Neuronal stem cell (in vitro differentiated cells): Measurements from ENCODE around the gene GPHN.

Experiments used
- DNase-seq: peaks from one replicate; pipeline ENCODE4 v3.0.0-alpha.2; 2013; ENCODE audit warnings: low spot score
- H2AFZ ChIP-seq: one replicate; pipeline ENCODE4 v1.6.1; 2013; ENCODE audit warnings: mild to moderate bottlenecking, low read length, inconsistent platforms
- H2AK5ac ChIP-seq: 2 replicates; pipeline ENCODE4 v1.6.1; 2013; ENCODE audit warnings: low read depth, mild to moderate bottlenecking, inconsistent platforms, low read length, moderate library complexity, mixed read lengths
- H2BK120ac ChIP-seq: 2 replicates; pipeline ENCODE4 v1.6.1; 2013; ENCODE audit warnings: low read depth, mild to moderate bottlenecking, inconsistent platforms, low read length, moderate library complexity, mixed read lengths
- H2BK12ac ChIP-seq: one replicate; pipeline ENCODE4 v1.6.1; 2013; ENCODE audit warnings: low read length, inconsistent platforms
- H2BK15ac ChIP-seq: 2 replicates; pipeline ENCODE4 v1.6.1; 2013; ENCODE audit warnings: mild to moderate bottlenecking, low read length, inconsistent platforms, mixed read lengths
- H2BK5ac ChIP-seq: one replicate; pipeline ENCODE4 v1.6.1; 2013; ENCODE audit warnings: inconsistent platforms, mild to moderate bottlenecking, low read length, moderate library complexity
- H3K14ac ChIP-seq: one replicate; pipeline ENCODE4 v1.6.1; 2013; ENCODE audit warnings: low read length, inconsistent platforms
- H3K18ac ChIP-seq: 2 replicates; pipeline ENCODE4 v1.6.1; 2013; ENCODE audit warnings: low read length, inconsistent platforms
- H3K23ac ChIP-seq: 2 replicates; pipeline ENCODE4 v1.6.1; 2013; ENCODE audit warnings: low read depth, mild to moderate bottlenecking, mixed read lengths, low read length, inconsistent platforms; ENCODE audit not compliant: poor library complexity
- H3K27ac ChIP-seq: replicated peaks from 3 replicates; pipeline ENCODE4 v1.5.1; 2013; ENCODE audit warnings: low read length, inconsistent platforms
- H3K27me3 ChIP-seq, 3 experiments: 2 replicates each; pipeline ENCODE4 v1.6.1; 2013; ENCODE audit warnings: low read length in 3 of 3, mild to moderate bottlenecking in 2 of 3, inconsistent platforms in 1 of 3, low read depth in 1 of 3, mixed read lengths in 1 of 3, moderate library complexity in 1 of 3; ENCODE audit not compliant: control insufficient read depth in 3 of 3, insufficient read depth in 3 of 3
- H3K36me3 ChIP-seq, 2 donors: replicated peaks in 1 of 2; 2 replicates each; pipeline ENCODE4 v1.6.1; 2013; ENCODE audit warnings: low read length in 2 of 2; ENCODE audit not compliant: control insufficient read depth in 2 of 2, insufficient read depth in 2 of 2
- H3K4ac ChIP-seq: 2 replicates; pipeline ENCODE4 v1.6.1; 2013; ENCODE audit warnings: inconsistent platforms, mild to moderate bottlenecking, low read length, moderate library complexity
- H3K4me1 ChIP-seq, 2 donors: 1 replicate in 1 of 2; 2 replicates in 1 of 2; pipeline ENCODE4 v1.6.1; 2013; ENCODE audit warnings: low read length in 2 of 2, low read depth in 1 of 2; ENCODE audit not compliant: control insufficient read depth in 2 of 2, insufficient read depth in 1 of 2
- H3K4me2 ChIP-seq: one replicate; pipeline ENCODE4 v1.6.1; 2013; ENCODE audit warnings: mild to moderate bottlenecking, low read length, inconsistent platforms; ENCODE audit not compliant: insufficient read depth, poor library complexity, severe bottlenecking
- H3K4me3 ChIP-seq, 2 donors: 2 replicates each; pipeline ENCODE4 v1.5.1; 2013; ENCODE audit warnings: low read length in 2 of 2, mild to moderate bottlenecking in 2 of 2, inconsistent platforms in 1 of 2, moderate library complexity in 1 of 2
- H3K79me1 ChIP-seq: one replicate; pipeline ENCODE4 v1.6.1; 2013; ENCODE audit warnings: low read depth, mild to moderate bottlenecking, inconsistent platforms, low read length, moderate library complexity
- H3K9ac ChIP-seq: one replicate; pipeline ENCODE4 v1.6.1; 2013; ENCODE audit warnings: mild to moderate bottlenecking, low read depth, low read length, inconsistent platforms; ENCODE audit not compliant: poor library complexity
- H3K9me3 ChIP-seq, 2 donors: replicated peaks in 1 of 2; 2 replicates each; pipeline versions ENCODE3 to v1.6.1; 2013; ENCODE audit warnings: low read length in 2 of 2, mild to moderate bottlenecking in 2 of 2, inconsistent platforms in 1 of 2, low read depth in 1 of 2, mixed read lengths in 1 of 2, moderate library complexity in 1 of 2; ENCODE audit not compliant: control insufficient read depth in 2 of 2, insufficient read depth in 1 of 2
- H4K8ac ChIP-seq: one replicate; pipeline ENCODE4 v1.6.1; 2013; ENCODE audit warnings: low read depth, mild to moderate bottlenecking, inconsistent platforms, low read length, moderate library complexity
- H4K91ac ChIP-seq: one replicate; pipeline ENCODE4 v1.6.1; 2013; ENCODE audit warnings: low read length, low read depth, mild to moderate bottlenecking, inconsistent platforms; ENCODE audit not compliant: poor library complexity
- WGBS, 2 donors: extraction: QIAGEN DNeasy Blood & Tissue Kit; methylation state at CpG; one replicate each; pipeline ENCODE4 v1.1.7; 2013; ENCODE audit warnings: missing lambda C conversion rate in 2 of 2, mixed read lengths in 1 of 2; ENCODE audit not compliant: insufficient read length in 2 of 2, insufficient replicate concordance in 1 of 2; ENCODE audit errors: extremely low coverage in 2 of 2; 5-methylcytosine and 5-hydroxymethylcytosine counted together

Gene GPHN

GRCh38 chr14:66850258-66850888, 342.4 kb downstream of the GPHN start:
- H3K79me1 ChIP-seq = no peaks in the 10 kb centered on the region
- no peak overlapping the region for H3K9ac ChIP-seq
- no peak overlapping the region for H2BK15ac ChIP-seq
- no peak overlapping the region for H3K4me2 ChIP-seq
- DNase-seq = no peak
- no peak overlapping the region for H2BK120ac ChIP-seq
- no peak overlapping the region for H2AK5ac ChIP-seq
- no peaks in the 10 kb centered on the region for H3K27me3 ChIP-seq
- no peaks in the 10 kb centered on the region for H3K9me3 ChIP-seq
- H3K4me1 ChIP-seq = no peaks in the 10 kb centered on the region
- H3K4me3 ChIP-seq = no peak overlapping the region
- WGBS, 2 donors = no CpG with 5 or more reads among the region's 4 CpGs
- no peaks in the 10 kb centered on the region for H3K36me3 ChIP-seq
- no peak overlapping the region for H2AFZ ChIP-seq
- H3K14ac ChIP-seq = no peak overlapping the region
- no peak overlapping the region for H2BK5ac ChIP-seq
- no peak overlapping the region for H3K23ac ChIP-seq
- no peak overlapping the region for H4K8ac ChIP-seq
- H2BK12ac ChIP-seq = no peak overlapping the region
- no peak overlapping the region for H4K91ac ChIP-seq
- no peak overlapping the region for H3K27ac ChIP-seq
- H3K4ac ChIP-seq = no peak overlapping the region
- no peak overlapping the region for H3K18ac ChIP-seq

DNA sequence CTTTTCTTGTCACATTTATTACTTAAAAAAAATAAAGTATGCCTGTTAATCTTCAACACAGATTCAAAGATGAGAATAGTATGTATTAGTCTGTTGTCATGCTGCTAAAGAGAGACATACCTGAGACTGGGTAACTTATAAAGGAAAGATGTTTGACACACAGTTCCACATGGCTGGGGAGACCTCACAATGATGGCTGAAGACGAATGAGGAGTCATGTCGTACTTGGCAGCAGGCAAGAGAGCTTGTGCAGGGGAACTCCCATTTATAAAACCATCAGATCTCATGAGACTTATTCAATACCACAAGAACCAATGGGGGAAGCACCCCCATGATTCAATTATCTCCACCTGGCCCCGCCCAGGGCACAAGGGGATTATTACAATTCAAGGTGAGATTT, 345.4 kb downstream of the GPHN start:
- H3K36me3 ChIP-seq = no peaks in the 10 kb centered on the region
- H4K8ac ChIP-seq = no peak overlapping the region
- no peak overlapping the region for H3K4me3 ChIP-seq
- H2AFZ ChIP-seq = no peak overlapping the region
- WGBS, 2 donors = no CpG with 5 or more reads among the region's 3 CpGs
- no peak overlapping the region for H4K91ac ChIP-seq
- no peak overlapping the region for H3K27ac ChIP-seq
- H3K14ac ChIP-seq = no peak overlapping the region
- H3K23ac ChIP-seq = no peak overlapping the region
- no peak overlapping the region for H2BK12ac ChIP-seq
- H2BK15ac ChIP-seq = no peak overlapping the region
- H3K18ac ChIP-seq = no peak overlapping the region
- no peaks in the 10 kb centered on the region for H3K79me1 ChIP-seq
- H3K27me3 ChIP-seq = no peaks in the 10 kb centered on the region
- H3K4ac ChIP-seq = no peak overlapping the region
- no peaks in the 10 kb centered on the region for H3K4me1 ChIP-seq
- H3K9me3 ChIP-seq = no peaks in the 10 kb centered on the region
- H2BK120ac ChIP-seq = no peak overlapping the region
- H2BK5ac ChIP-seq = no peak overlapping the region
- DNase-seq = no peak
- H3K4me2 ChIP-seq = no peak overlapping the region
- no peak overlapping the region for H2AK5ac ChIP-seq
- no peak overlapping the region for H3K9ac ChIP-seq

DNA sequence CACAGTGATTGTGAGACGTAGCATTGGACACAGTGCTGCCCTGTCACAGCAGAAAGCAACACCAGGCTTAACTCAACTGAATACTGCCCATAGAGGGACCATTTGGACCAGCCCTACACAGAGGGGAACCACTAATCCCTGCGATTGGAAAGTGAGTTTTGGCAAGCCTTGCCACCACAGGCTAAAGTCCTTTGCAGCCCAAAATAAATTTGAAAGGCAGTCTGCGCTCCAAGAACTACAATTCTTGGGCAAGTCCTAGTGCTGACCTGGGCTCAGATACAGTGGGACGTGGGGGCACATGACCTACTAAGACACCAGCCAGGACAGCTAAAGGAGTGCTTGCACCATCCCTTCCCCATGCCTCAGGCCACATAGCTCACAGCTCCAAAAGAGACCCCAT, 349.9 kb downstream of the GPHN start:
- H3K27ac ChIP-seq = no peak overlapping the region
- no peak overlapping the region for H3K4me3 ChIP-seq
- no peak overlapping the region for H3K4me2 ChIP-seq
- H4K91ac ChIP-seq = no peak overlapping the region
- H3K18ac ChIP-seq = no peak overlapping the region
- H3K9ac ChIP-seq = no peak overlapping the region
- no peak overlapping the region for H3K14ac ChIP-seq
- no peak overlapping the region for H2BK5ac ChIP-seq
- H3K79me1 ChIP-seq = no peaks in the 10 kb centered on the region
- no peak overlapping the region for H3K23ac ChIP-seq
- no peak for DNase-seq
- H2AFZ ChIP-seq = no peak overlapping the region
- no peaks in the 10 kb centered on the region for H3K36me3 ChIP-seq
- H2AK5ac ChIP-seq = no peak overlapping the region
- H2BK15ac ChIP-seq = no peak overlapping the region
- H2BK12ac ChIP-seq = no peak overlapping the region
- WGBS, 2 donors = no CpG with 5 or more reads among the region's 4 CpGs
- H3K9me3 ChIP-seq = peaks cover 0 to 4% of the 10 kb centered on the region in 2 donors
- H3K4ac ChIP-seq = no peak overlapping the region
- no peaks in the 10 kb centered on the region for H3K4me1 ChIP-seq
- H3K27me3 ChIP-seq = no peaks in the 10 kb centered on the region
- no peak overlapping the region for H4K8ac ChIP-seq
- H2BK120ac ChIP-seq = no peak overlapping the region

DNA sequence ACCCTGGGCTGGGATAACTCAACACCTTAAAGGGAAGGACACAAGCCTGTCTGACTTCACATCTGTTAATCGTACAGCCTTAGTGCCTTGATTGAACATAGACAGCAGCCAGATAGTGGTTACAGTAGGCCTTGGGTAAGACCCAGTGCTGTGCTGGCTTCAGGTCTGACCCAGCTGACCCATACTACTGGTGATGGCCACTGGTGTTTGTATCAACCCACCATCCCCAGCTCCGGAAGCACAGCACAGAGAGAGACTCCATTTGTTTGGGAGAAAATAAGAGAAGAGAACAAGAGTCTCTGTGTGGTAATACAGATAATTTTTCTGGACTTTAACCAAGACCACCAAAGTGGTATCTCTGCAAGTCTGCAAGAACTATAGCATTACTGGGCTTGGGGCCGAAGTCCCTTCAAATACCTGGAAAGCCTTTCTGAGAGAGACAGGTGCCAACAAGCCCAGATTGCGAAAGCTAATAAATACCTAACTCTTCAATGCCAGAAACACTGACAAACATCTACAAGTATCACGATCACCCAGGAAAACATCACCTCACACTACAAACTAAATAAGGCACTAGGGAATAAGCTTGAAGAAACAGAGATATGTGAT, 351.2 kb downstream of the GPHN start:
- H3K4me3 ChIP-seq = no peak overlapping the region
- no CpG with 5 or more reads among the region's 5 CpGs for WGBS, 2 donors
- no peaks in the 10 kb centered on the region for H3K36me3 ChIP-seq
- H3K27ac ChIP-seq = no peak overlapping the region
- DNase-seq = no peak
- H2BK5ac ChIP-seq = no peak overlapping the region
- H3K79me1 ChIP-seq = no peaks in the 10 kb centered on the region
- H3K27me3 ChIP-seq = no peaks in the 10 kb centered on the region
- no peak overlapping the region for H3K18ac ChIP-seq
- no peak overlapping the region for H2BK12ac ChIP-seq
- H2AFZ ChIP-seq = no peak overlapping the region
- H4K8ac ChIP-seq = no peak overlapping the region
- H3K9me3 ChIP-seq = peaks cover 0 to 4% of the 10 kb centered on the region in 2 donors
- no peak overlapping the region for H3K9ac ChIP-seq
- no peak overlapping the region for H3K14ac ChIP-seq
- H2BK15ac ChIP-seq = no peak overlapping the region
- H3K4me2 ChIP-seq = no peak overlapping the region
- no peak overlapping the region for H3K4ac ChIP-seq
- no peak overlapping the region for H3K23ac ChIP-seq
- no peak overlapping the region for H2BK120ac ChIP-seq
- no peaks in the 10 kb centered on the region for H3K4me1 ChIP-seq
- no peak overlapping the region for H4K91ac ChIP-seq
- H2AK5ac ChIP-seq = no peak overlapping the region
